ENCODE measurements around the gene SLC25A10.
"Not testable (repeated sequence)": the region's sequence is repeated elsewhere in the genome, so short reads cannot be mapped to it uniquely, and the experiment has no call there.

Gene SLC25A10

GRCh38 chr17:81711814-81712467, at the start of gene SLC25A10:
Gene SLC25A10 (plus strand): TSS chr17:81712284. CDS start chr17:81712427, 143 bp downstream.
- DNase-seq (ENCODE audit: low read depth), result peak; percentile 92
- Histone ChIP-seq H3K4me3 (ENCODE audit: low read length) (peak within 1 kb of the TSS; percentile 81), H3K36me3 (ENCODE audit: control insufficient read depth, insufficient read depth, low read length, severe bottlenecking) (peaks cover 10% of the 10 kb centered on the region), H3K4me1 (ENCODE audit: control insufficient read depth, insufficient read depth, low read length) (peaks cover 39% of the 10 kb centered on the region), H3K27me3 (replicated peaks; ENCODE audit: control insufficient read depth, insufficient read depth, low read length) (no peaks in the 10 kb centered on the region), H3K9me3 (ENCODE audit: control insufficient read depth, low read length) (no peaks in the 10 kb centered on the region), H3K9ac (ENCODE audit: low read length) (peak within 1 kb of the TSS; percentile 79)

- no peak overlapping the region for H3K4me3 ChIP-seq (ENCODE audit: low read length)
- peaks cover 6% of the 10 kb centered on the region for H3K36me3 ChIP-seq (ENCODE audit: control insufficient read depth, insufficient read depth, low read length, severe bottlenecking)
- no peak for DNase-seq (ENCODE audit: low read depth)
- no peaks in the 10 kb centered on the region for H3K27me3 ChIP-seq (replicated peaks; ENCODE audit: control insufficient read depth, insufficient read depth, low read length)
- peaks cover 24% of the 10 kb centered on the region for H3K4me1 ChIP-seq (ENCODE audit: control insufficient read depth, insufficient read depth, low read length)
- no peaks in the 10 kb centered on the region for H3K9me3 ChIP-seq (ENCODE audit: control insufficient read depth, low read length)
- no peak overlapping the region for H3K9ac ChIP-seq (ENCODE audit: low read length)
Measured at GRCh38 chr17:81664051-81664470, 48.0 kb upstream of the SLC25A10 start.

- peak overlapping the region; percentile 97 for H3K9ac ChIP-seq (ENCODE audit: low read length)
- DNase-seq (ENCODE audit: low read depth), result peak; percentile 25
- H3K27me3 ChIP-seq (replicated peaks; ENCODE audit: control insufficient read depth, insufficient read depth, low read length), result no peaks in the 10 kb centered on the region
- peaks cover 21% of the 10 kb centered on the region for H3K4me1 ChIP-seq (ENCODE audit: control insufficient read depth, insufficient read depth, low read length)
- peaks cover 20% of the 10 kb centered on the region for H3K36me3 ChIP-seq (ENCODE audit: control insufficient read depth, insufficient read depth, low read length, severe bottlenecking)
- no peaks in the 10 kb centered on the region for H3K9me3 ChIP-seq (ENCODE audit: control insufficient read depth, low read length)
- peak overlapping the region; percentile 97 for H3K4me3 ChIP-seq (ENCODE audit: low read length)
Measured at GRCh38 chr17:81665205-81666091, 46.6 kb upstream of the SLC25A10 start.

DNA sequence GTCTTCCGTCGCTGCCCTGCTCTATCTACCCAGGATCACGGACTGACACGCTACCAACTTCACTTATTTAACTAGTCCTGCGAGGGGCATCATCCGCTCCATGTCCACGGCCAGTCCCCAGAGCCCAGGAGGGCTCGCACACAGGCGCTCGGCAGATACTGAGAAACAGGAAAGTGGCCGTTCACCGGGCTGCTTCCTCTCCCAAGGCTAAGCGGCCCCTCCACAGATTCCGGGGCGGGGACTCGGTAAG, 46.1 kb upstream of the SLC25A10 start:
- H3K36me3 ChIP-seq (ENCODE audit: control insufficient read depth, insufficient read depth, low read length, severe bottlenecking), result peaks cover 25% of the 10 kb centered on the region
- peaks cover 21% of the 10 kb centered on the region for H3K4me1 ChIP-seq (ENCODE audit: control insufficient read depth, insufficient read depth, low read length)
- H3K4me3 ChIP-seq (ENCODE audit: low read length), result peak overlapping the region; percentile 97
- peak overlapping the region; percentile 97 for H3K9ac ChIP-seq (ENCODE audit: low read length)
- H3K27me3 ChIP-seq (replicated peaks; ENCODE audit: control insufficient read depth, insufficient read depth, low read length), result no peaks in the 10 kb centered on the region
- DNase-seq (ENCODE audit: low read depth), result no peak
- H3K9me3 ChIP-seq (ENCODE audit: control insufficient read depth, low read length), result no peaks in the 10 kb centered on the region

DNA sequence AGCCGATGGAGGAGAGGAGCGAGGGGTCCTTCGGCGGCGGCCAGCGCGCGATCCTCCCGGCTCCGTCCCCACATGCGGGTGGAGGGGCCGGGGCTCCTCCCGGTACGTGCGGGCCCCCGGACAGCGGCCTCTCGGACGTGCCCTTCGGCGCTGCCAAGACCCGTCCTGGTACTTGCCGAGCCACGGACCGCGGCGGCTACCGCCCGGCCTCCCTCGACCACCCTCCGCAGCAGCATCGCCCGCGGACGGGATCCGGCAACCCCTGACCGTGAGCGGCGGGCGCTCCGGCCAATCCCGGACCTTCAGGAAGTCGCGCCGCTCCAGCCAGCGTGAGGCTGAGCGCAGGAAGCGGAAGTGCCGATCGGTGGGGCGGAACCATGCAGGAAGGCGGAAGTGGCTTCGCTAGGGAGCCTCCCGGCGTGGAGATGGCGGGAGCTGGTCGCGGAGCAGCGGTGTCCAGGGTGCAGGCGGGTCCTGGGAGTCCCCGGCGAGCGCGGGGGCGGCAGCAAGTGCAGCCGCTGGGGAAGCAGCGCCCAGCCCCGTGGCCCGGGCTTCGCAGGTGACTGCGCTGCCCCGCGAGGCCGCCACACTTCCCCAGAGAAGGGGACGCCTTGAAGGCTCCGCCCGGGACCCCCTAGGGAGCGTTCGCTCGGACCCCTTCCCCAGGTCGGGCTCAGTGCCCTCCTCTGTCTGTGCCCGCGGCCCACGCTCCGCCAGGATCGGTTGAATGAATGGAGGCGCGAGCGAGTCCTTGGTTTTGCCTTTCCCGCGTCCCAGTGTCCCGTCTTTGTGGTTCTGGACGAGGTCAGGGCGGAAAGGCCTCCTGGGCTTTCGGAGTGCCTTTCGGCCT, 45.5 kb upstream of the SLC25A10 start, which contains the start of the genes CCDC137 and OXLD1:
TSS of gene CCDC137 (plus strand) at position 396 of the 850 bp plus-strand sequence. CDS start at position 426, 30 bp downstream.
TSS of gene OXLD1 (minus strand) at position 264 of the 850 bp plus-strand sequence. CDS start at position 236, 28 bp downstream.
- peak; percentile 98 for DNase-seq (ENCODE audit: low read depth)
- H3K36me3 ChIP-seq (ENCODE audit: control insufficient read depth, insufficient read depth, low read length, severe bottlenecking), result peaks cover 30% of the 10 kb centered on the region
- peak within 1 kb of the TSS; percentile 97 for H3K4me3 ChIP-seq (ENCODE audit: low read length)
- H3K27me3 ChIP-seq (replicated peaks; ENCODE audit: control insufficient read depth, insufficient read depth, low read length), result no peaks in the 10 kb centered on the region
- no peaks in the 10 kb centered on the region for H3K9me3 ChIP-seq (ENCODE audit: control insufficient read depth, low read length)
- H3K4me1 ChIP-seq (ENCODE audit: control insufficient read depth, insufficient read depth, low read length), result peaks cover 21% of the 10 kb centered on the region
- H3K9ac ChIP-seq (ENCODE audit: low read length), result peak within 1 kb of the TSS; percentile 97

DNA sequence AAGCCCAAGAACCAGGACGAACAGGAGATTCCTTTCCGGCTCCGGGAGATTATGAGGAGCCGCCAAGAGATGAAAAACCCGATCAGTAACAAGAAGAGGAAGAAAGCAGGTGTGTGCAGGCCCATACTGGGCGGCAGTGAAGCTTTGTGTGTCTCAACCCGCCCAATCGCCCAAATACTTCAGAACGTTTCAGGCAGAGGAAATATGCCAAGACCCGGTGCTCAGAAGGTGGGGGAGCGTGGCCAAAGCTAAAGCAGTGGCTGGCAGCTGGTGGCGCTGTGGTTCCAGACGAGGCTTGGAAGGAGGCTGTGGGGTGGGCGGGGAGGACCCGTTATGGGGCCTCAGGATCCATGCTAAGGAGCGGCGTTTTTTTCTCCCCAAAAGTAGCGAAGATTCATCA, 44.3 kb upstream of the SLC25A10 start:
- no peaks in the 10 kb centered on the region for H3K9me3 ChIP-seq (ENCODE audit: control insufficient read depth, low read length)
- peak overlapping the region; percentile 42 for H3K9ac ChIP-seq (ENCODE audit: low read length)
- H3K4me1 ChIP-seq (ENCODE audit: control insufficient read depth, insufficient read depth, low read length), result peaks cover 21% of the 10 kb centered on the region
- no peaks in the 10 kb centered on the region for H3K27me3 ChIP-seq (replicated peaks; ENCODE audit: control insufficient read depth, insufficient read depth, low read length)
- peak overlapping the region; percentile 58 for H3K4me3 ChIP-seq (ENCODE audit: low read length)
- H3K36me3 ChIP-seq (ENCODE audit: control insufficient read depth, insufficient read depth, low read length, severe bottlenecking), result peaks cover 42% of the 10 kb centered on the region
- no peak for DNase-seq (ENCODE audit: low read depth)

GRCh38 chr17:81672504-81672903, 39.6 kb upstream of the SLC25A10 start:
- Histone ChIP-seq H3K9ac (ENCODE audit: low read length) (no peak overlapping the region), H3K27me3 (replicated peaks; ENCODE audit: control insufficient read depth, insufficient read depth, low read length) (no peaks in the 10 kb centered on the region), H3K4me3 (ENCODE audit: low read length) (no peak overlapping the region), H3K4me1 (ENCODE audit: control insufficient read depth, insufficient read depth, low read length) (peaks cover 14% of the 10 kb centered on the region), H3K9me3 (ENCODE audit: control insufficient read depth, low read length) (no peaks in the 10 kb centered on the region), H3K36me3 (ENCODE audit: control insufficient read depth, insufficient read depth, low read length, severe bottlenecking) (peaks cover 52% of the 10 kb centered on the region)
- DNase-seq (ENCODE audit: low read depth), result no peak

DNA sequence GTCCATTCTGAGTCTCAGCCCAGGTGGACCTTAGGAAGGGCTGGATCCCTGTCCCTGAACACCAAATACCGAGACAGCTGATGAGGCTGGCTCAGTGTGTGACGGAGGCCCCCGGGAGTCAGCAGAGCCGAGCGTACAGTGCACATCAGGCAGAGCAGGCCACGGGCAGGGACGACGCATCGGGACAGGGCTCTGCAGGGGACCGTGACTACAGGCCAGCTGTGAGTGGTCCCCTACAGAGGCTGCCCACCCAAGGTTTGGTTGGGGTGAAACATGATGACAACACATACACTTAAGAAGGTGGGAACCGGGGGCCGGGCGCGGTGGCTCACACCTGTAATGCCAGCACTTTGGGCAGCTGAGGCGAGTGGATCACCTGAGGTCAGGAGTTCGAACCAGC, 39.1 kb upstream of the SLC25A10 start:
- Histone ChIP-seq H3K4me1 (ENCODE audit: control insufficient read depth, insufficient read depth, low read length) (peaks cover 10% of the 10 kb centered on the region), H3K9me3 (ENCODE audit: control insufficient read depth, low read length) (no peaks in the 10 kb centered on the region), H3K27me3 (replicated peaks; ENCODE audit: control insufficient read depth, insufficient read depth, low read length) (no peaks in the 10 kb centered on the region), H3K9ac (ENCODE audit: low read length) (no peak overlapping the region), H3K36me3 (ENCODE audit: control insufficient read depth, insufficient read depth, low read length, severe bottlenecking) (peaks cover 52% of the 10 kb centered on the region), H3K4me3 (ENCODE audit: low read length) (no peak overlapping the region)
- no peak for DNase-seq (ENCODE audit: low read depth)

DNA sequence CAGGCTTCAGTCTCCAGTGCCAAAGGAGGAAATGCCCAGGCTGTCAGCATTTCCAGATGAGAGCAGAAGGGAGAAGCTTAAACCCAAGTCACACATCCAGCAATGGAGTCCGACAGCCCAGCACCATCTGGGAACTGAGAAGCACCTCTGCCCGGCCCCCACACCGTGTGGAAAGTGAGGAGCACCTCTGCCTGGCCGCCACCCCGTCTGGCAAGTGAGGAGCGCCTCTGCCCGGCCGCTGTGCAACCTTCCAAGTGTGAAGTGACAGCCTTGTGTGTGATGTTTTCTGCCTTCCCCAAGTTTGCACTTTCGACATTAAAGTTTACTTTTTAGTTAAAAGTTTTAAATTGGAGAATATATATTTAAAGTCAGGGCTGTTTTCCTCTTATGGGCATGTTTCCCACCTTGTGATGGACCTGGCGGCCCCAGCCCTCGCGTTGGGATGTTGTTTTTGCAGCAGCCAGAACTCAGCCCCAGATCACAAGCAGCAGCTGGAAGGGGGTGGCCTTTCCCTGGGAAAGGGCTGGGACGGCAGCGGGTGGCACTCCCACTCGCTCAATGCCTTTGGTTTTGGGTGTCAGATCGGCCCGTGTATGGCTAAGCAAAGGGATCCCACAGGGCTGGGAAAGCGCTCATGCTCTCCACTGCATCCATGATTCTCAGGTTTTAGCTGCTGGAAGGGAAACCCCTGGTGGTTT, 38.4 kb upstream of the SLC25A10 start:
- no peak overlapping the region for H3K9ac ChIP-seq (ENCODE audit: low read length)
- H3K36me3 ChIP-seq (ENCODE audit: control insufficient read depth, insufficient read depth, low read length, severe bottlenecking), result peaks cover 52% of the 10 kb centered on the region
- H3K4me3 ChIP-seq (ENCODE audit: low read length), result no peak overlapping the region
- no peaks in the 10 kb centered on the region for H3K9me3 ChIP-seq (ENCODE audit: control insufficient read depth, low read length)
- DNase-seq (ENCODE audit: low read depth), result no peak
- no peaks in the 10 kb centered on the region for H3K27me3 ChIP-seq (replicated peaks; ENCODE audit: control insufficient read depth, insufficient read depth, low read length)
- peaks cover 10% of the 10 kb centered on the region for H3K4me1 ChIP-seq (ENCODE audit: control insufficient read depth, insufficient read depth, low read length)

DNA sequence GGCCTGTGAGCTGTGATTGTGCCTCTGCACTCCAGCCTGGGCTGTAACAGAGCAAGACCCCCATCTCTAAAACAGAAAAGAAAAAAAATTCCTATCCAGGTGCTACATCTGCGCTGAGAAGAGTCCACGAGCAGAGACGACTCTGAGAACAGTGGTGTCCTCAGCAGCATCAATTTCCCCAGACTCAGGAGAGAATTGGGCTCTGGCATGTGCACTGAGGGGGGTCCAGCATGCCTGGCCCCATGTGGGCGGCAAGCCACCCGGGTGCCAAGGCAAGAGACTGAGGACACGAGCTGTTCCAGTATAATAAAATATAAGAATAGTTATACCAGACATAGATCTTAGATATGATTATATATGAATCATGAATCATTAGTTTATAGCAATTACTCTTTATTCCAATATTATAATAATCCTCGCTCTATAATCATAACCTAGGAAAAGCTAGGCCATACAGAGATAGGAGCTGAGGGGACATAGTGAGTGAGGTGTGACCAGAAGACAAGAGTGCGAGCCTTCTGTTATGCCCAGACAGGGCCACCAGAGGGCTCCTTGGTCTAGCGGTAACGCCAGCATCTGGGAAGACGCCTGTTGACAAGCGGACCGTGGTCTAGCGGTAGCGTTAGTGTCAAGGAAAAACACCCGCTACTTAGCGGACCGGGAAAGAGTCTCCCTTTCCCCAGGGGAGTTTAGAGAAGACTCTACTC, 36.4 kb upstream of the SLC25A10 start:
- not testable (repeated sequence) for H3K4me1 ChIP-seq (ENCODE audit: control insufficient read depth, insufficient read depth, low read length); H3K9ac ChIP-seq (ENCODE audit: low read length); H3K4me3 ChIP-seq (ENCODE audit: low read length); H3K27me3 ChIP-seq (replicated peaks; ENCODE audit: control insufficient read depth, insufficient read depth, low read length); H3K9me3 ChIP-seq (ENCODE audit: control insufficient read depth, low read length)
- peak; percentile 38 for DNase-seq (ENCODE audit: low read depth)
- H3K36me3 ChIP-seq (ENCODE audit: control insufficient read depth, insufficient read depth, low read length, severe bottlenecking), result peaks cover 35% of the 10 kb centered on the region
